H9 (cell line): ENCODE measurements around the gene HOXC6. TPM values are rescaled to one million over a fixed set of nuclear protein-coding genes. Genes with fewer than 3 reads are reported as not detected.

ENCODE experiments used
- DNase-seq: peaks from one replicate; pipeline ENCODE4 v3.0.0-alpha.2; 2017
- H2AFZ ChIP-seq: one replicate; pipeline ENCODE4 v1.6.1; 2013; ENCODE audit warnings: mild to moderate bottlenecking, low read length, control low read depth, moderate library complexity
- H2AK5ac ChIP-seq: 2 replicates; pipeline ENCODE4 v1.6.1; 2013; ENCODE audit warnings: low read length, control low read depth, mixed read lengths; ENCODE audit not compliant: insufficient read length
- H2BK120ac ChIP-seq: one replicate; pipeline ENCODE4 v1.6.1; 2013; ENCODE audit warnings: low read depth, mild to moderate bottlenecking, low read length, control low read depth, inconsistent platforms; ENCODE audit not compliant: poor library complexity, severe bottlenecking
- H2BK12ac ChIP-seq: 2 replicates; pipeline ENCODE4 v1.6.1; 2013; ENCODE audit warnings: low read length, control low read depth, mixed read lengths, low read depth; ENCODE audit not compliant: insufficient read length
- H2BK15ac ChIP-seq: 2 replicates; pipeline ENCODE4 v1.6.1; 2013; ENCODE audit warnings: low read depth, low read length, control low read depth
- H2BK20ac ChIP-seq: one replicate; pipeline ENCODE4 v1.6.1; 2013; ENCODE audit warnings: low read depth, mild to moderate bottlenecking, low read length, control low read depth, inconsistent platforms; ENCODE audit not compliant: poor library complexity, severe bottlenecking
- H2BK5ac ChIP-seq: 2 replicates; pipeline ENCODE4 v1.6.1; 2013; ENCODE audit warnings: low read length, control low read depth, mixed read lengths; ENCODE audit not compliant: insufficient read length
- H3K14ac ChIP-seq: 2 replicates; pipeline ENCODE4 v1.6.1; 2013; ENCODE audit warnings: low read length, control low read depth; ENCODE audit not compliant: insufficient read depth
- H3K18ac ChIP-seq: 2 replicates; pipeline ENCODE4 v1.6.1; 2013; ENCODE audit warnings: low read depth, mild to moderate bottlenecking, mixed read lengths, low read length, control low read depth; ENCODE audit not compliant: insufficient read length
- H3K23ac ChIP-seq: 2 replicates; pipeline ENCODE4 v1.6.1; 2013; ENCODE audit warnings: low read length, control low read depth, mixed read lengths, low read depth; ENCODE audit not compliant: insufficient read length
- H3K23me2 ChIP-seq: 2 replicates; pipeline ENCODE4 v1.6.1; 2013; ENCODE audit warnings: low read depth, mild to moderate bottlenecking, mixed read lengths, low read length, control low read depth; ENCODE audit not compliant: insufficient read length, poor library complexity, severe bottlenecking
- H3K27ac ChIP-seq: 2 replicates; pipeline ENCODE4 v1.5.1; 2013; ENCODE audit warnings: low read length, control low read depth, mixed read lengths, low read depth; ENCODE audit not compliant: insufficient read length
- H3K27me3 ChIP-seq: 2 replicates; pipeline ENCODE4 v1.6.1; 2013; ENCODE audit warnings: low read length, control low read depth, inconsistent platforms; ENCODE audit not compliant: insufficient read depth
- H3K4ac ChIP-seq: 2 replicates; pipeline ENCODE4 v1.6.1; 2013; ENCODE audit warnings: low read depth, mild to moderate bottlenecking, control low read depth, inconsistent platforms, low read length, moderate library complexity
- H3K4me1 ChIP-seq: 2 replicates; pipeline ENCODE4 v1.6.1; 2013; ENCODE audit warnings: low read length, control low read depth, inconsistent platforms; ENCODE audit not compliant: insufficient read depth
- H3K4me2 ChIP-seq: 2 replicates; pipeline ENCODE4 v1.6.1; 2013; ENCODE audit warnings: low read length, control low read depth, mixed read lengths; ENCODE audit not compliant: insufficient read length, insufficient read depth
- H3K56ac ChIP-seq: 2 replicates; pipeline ENCODE4 v1.6.1; 2013; ENCODE audit warnings: low read depth, mild to moderate bottlenecking, mixed read lengths, low read length, control low read depth; ENCODE audit not compliant: insufficient read length
- H3K79me1 ChIP-seq: 2 replicates; pipeline ENCODE4 v1.6.1; 2013; ENCODE audit warnings: low read depth, mild to moderate bottlenecking, moderate library complexity, low read length, control low read depth, inconsistent platforms; ENCODE audit not compliant: insufficient read depth, poor library complexity, severe bottlenecking
- H3K79me2 ChIP-seq: 2 replicates; pipeline ENCODE4 v1.6.1; 2013; ENCODE audit warnings: low read length, control low read depth, inconsistent platforms; ENCODE audit not compliant: insufficient read depth
- H3K9ac ChIP-seq: 2 replicates; pipeline ENCODE4 v1.6.1; 2013; ENCODE audit warnings: low read length, control low read depth, mixed read lengths; ENCODE audit not compliant: insufficient read length; ENCODE audit errors: extremely low read depth
- H3K9me3 ChIP-seq: one replicate; pipeline ENCODE4 v1.6.1; 2013; ENCODE audit warnings: low read depth, low read length, inconsistent platforms; ENCODE audit not compliant: control insufficient read depth
- H3T11ph ChIP-seq: one replicate; pipeline ENCODE4 v1.6.1; 2013; ENCODE audit warnings: mild to moderate bottlenecking, low read length, control low read depth, inconsistent platforms
- H4K20me1 ChIP-seq: one replicate; pipeline ENCODE4 v1.6.1; 2013; ENCODE audit not compliant: control insufficient read depth, insufficient read length, insufficient read depth
- H4K5ac ChIP-seq: 2 replicates; pipeline ENCODE4 v1.6.1; 2013; ENCODE audit warnings: low read depth, mild to moderate bottlenecking, mixed read lengths, low read length, control low read depth; ENCODE audit not compliant: insufficient read length
- H4K8ac ChIP-seq: replicated peaks from 2 replicates; pipeline ENCODE4 v1.6.1; 2013; ENCODE audit warnings: low read length, control low read depth, mixed read lengths, low read depth; ENCODE audit not compliant: insufficient read length
- H4K91ac ChIP-seq: 2 replicates; pipeline ENCODE4 v1.6.1; 2013; ENCODE audit warnings: low read depth, mild to moderate bottlenecking, moderate library complexity, mixed read lengths, low read length, control low read depth; ENCODE audit not compliant: insufficient read length
- H3K27ac Mint-ChIP-seq, 3 experiments: 2 replicates in 2 of 3; 3 replicates in 1 of 3; pipeline ENCODE4 v1.8.0; 2020 to 2021; ENCODE audit warnings: mixed read lengths in 3 of 3, mild to moderate bottlenecking in 1 of 3, moderate library complexity in 1 of 3
- H3K27me3 Mint-ChIP-seq: 2 replicates; pipeline ENCODE4 v1.8.0; 2021; ENCODE audit warnings: low read depth, mild to moderate bottlenecking, moderate library complexity, mixed read lengths
- H3K36me3 Mint-ChIP-seq, 3 experiments: 2 replicates in 2 of 3; 3 replicates in 1 of 3; pipeline ENCODE4 v1.8.0; 2020 to 2021; ENCODE audit warnings: low read depth in 3 of 3, mixed read lengths in 3 of 3; ENCODE audit not compliant: insufficient read depth in 1 of 3
- H3K4me1 Mint-ChIP-seq, 2 experiments: 2 replicates each; pipeline ENCODE4 v1.8.0; 2020; ENCODE audit warnings: mixed read lengths in 2 of 2
- H3K4me3 Mint-ChIP-seq, 2 experiments: 2 replicates in 1 of 2; 3 replicates in 1 of 2; pipeline ENCODE4 v1.8.0; 2020 to 2021; ENCODE audit warnings: mild to moderate bottlenecking in 2 of 2, mixed read lengths in 2 of 2, moderate library complexity in 1 of 2
- H3K9me3 Mint-ChIP-seq, 2 experiments: 2 replicates in 1 of 2; 3 replicates in 1 of 2; pipeline ENCODE4 v1.8.0; 2020; ENCODE audit warnings: mild to moderate bottlenecking in 2 of 2, mixed read lengths in 2 of 2, moderate library complexity in 1 of 2
- WGBS: extraction: QIAGEN DNeasy Blood & Tissue Kit; methylation state at CpG from one replicate; pipeline ENCODE4 v1.1.7; 2013; ENCODE audit warnings: missing lambda C conversion rate, low lambda C conversion rate, mixed read lengths; ENCODE audit not compliant: insufficient read length; ENCODE audit errors: extremely low coverage; 5-methylcytosine and 5-hydroxymethylcytosine counted together
- total RNA-seq: library from RNA; stranded (reverse); gene quantifications from 2 replicates; pipeline ENCODE4 v1.2.1, GENCODE V29; 2021
- TF ChIP-seq, protein P1 (sequence below): fragments of 200-600 bp; sonication (generic); conservative IDR thresholded peaks from 3 replicates; pipeline ENCODE4 v1.8.0; 2021; ENCODE audit warnings: antibody characterized with exemption, mild to moderate bottlenecking

HOXC6 gene
- total RNA-seq, 1 experiment from 2014 or later: not detected

- H3K27me3 ChIP-seq: peaks cover 96% of the 10 kb centered on the region
- H3K4me1 Mint-ChIP-seq: peaks cover 3 to 8% of the 10 kb centered on the region in 2 experiments; a peak in 2 of 4 replicates
Measured at GRCh38 chr12:53985692-53985993, 42.6 kb upstream of the HOXC6 start.

More at GRCh38 chr12:53985692-53985993, 42.6 kb upstream of the HOXC6 start:
- H3K4me3 Mint-ChIP-seq: no peak overlapping the region; a peak in 1 of 5 replicates
- H3K27ac Mint-ChIP-seq: no peak overlapping the region
- Histone ChIP-seq H3T11ph (no peak overlapping the region), H4K8ac (no peak overlapping the region), H3K79me2 (no peaks in the 10 kb centered on the region), H4K91ac (no peak overlapping the region), H4K5ac (no peak overlapping the region), H3K79me1 (no peaks in the 10 kb centered on the region), H2BK15ac (no peak overlapping the region), H3K27ac (no peak overlapping the region), H2BK5ac (no peak overlapping the region), H3K18ac (no peak overlapping the region), H4K20me1 (no peaks in the 10 kb centered on the region), H2AFZ (no peak overlapping the region), H2BK20ac (no peak overlapping the region), H3K9ac (no peak overlapping the region), H2BK120ac (no peak overlapping the region), H3K4me1 (no peaks in the 10 kb centered on the region), H3K9me3 (no peaks in the 10 kb centered on the region), H3K23ac (no peak overlapping the region), H3K4ac (no peak overlapping the region), H3K14ac (no peak overlapping the region), H2AK5ac (no peak overlapping the region), H3K56ac (no peak overlapping the region), H2BK12ac (no peak overlapping the region), H3K23me2 (no peaks in the 10 kb centered on the region), H3K4me2 (no peak overlapping the region)
- WGBS: no CpG with 5 or more reads among the region's 21 CpGs
- peaks cover 3 to 11% of the 10 kb centered on the region in 2 experiments; a peak in 4 of 5 replicates for H3K9me3 Mint-ChIP-seq
- peaks cover 100% of the 10 kb centered on the region for H3K27me3 Mint-ChIP-seq
- no peaks in the 10 kb centered on the region; a peak in 2 of 7 replicates for H3K36me3 Mint-ChIP-seq
- TF ChIP-seq, protein P1, sequence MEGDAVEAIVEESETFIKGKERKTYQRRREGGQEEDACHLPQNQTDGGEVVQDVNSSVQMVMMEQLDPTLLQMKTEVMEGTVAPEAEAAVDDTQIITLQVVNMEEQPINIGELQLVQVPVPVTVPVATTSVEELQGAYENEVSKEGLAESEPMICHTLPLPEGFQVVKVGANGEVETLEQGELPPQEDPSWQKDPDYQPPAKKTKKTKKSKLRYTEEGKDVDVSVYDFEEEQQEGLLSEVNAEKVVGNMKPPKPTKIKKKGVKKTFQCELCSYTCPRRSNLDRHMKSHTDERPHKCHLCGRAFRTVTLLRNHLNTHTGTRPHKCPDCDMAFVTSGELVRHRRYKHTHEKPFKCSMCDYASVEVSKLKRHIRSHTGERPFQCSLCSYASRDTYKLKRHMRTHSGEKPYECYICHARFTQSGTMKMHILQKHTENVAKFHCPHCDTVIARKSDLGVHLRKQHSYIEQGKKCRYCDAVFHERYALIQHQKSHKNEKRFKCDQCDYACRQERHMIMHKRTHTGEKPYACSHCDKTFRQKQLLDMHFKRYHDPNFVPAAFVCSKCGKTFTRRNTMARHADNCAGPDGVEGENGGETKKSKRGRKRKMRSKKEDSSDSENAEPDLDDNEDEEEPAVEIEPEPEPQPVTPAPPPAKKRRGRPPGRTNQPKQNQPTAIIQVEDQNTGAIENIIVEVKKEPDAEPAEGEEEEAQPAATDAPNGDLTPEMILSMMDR: no peak
- DNase-seq: no peak
